ENCODE measurements around the gene SLC39A3.

The SLC39A3 gene

GRCh38 chr19:2763687-2764086 lies 23.9 kb upstream of the SLC39A3 start:
- in situ Hi-C loops (cut with MboI; ENCODE audit: low pct_unique_long_range_greater_than_20kb, low sequenced_read_pairs, unreplicated experiment): no loop called here
- no peak for TF ChIP-seq CTCF (IDR thresholded peaks at IDR 0.05; ENCODE audit: extremely low read depth, insufficient read depth, missing control alignments)

GRCh38 chr19:2762783-2763496 lies 23.1 kb upstream of the SLC39A3 start:
- no peak for TF ChIP-seq CTCF (IDR thresholded peaks at IDR 0.05; ENCODE audit: extremely low read depth, insufficient read depth, missing control alignments)
- no peak for DNase-seq (ENCODE audit: low spot score)
- in situ Hi-C loops (cut with MboI; ENCODE audit: low pct_unique_long_range_greater_than_20kb, low sequenced_read_pairs, unreplicated experiment): no loop called here

More at GRCh38 chr19:2763687-2764086, 23.9 kb upstream of the SLC39A3 start:
- no peak for DNase-seq (ENCODE audit: low spot score)

GRCh38 chr19:2761876-2762782 lies 22.3 kb upstream of the SLC39A3 start:
- no peak for DNase-seq (ENCODE audit: low spot score)
- in situ Hi-C loops (cut with MboI; ENCODE audit: low pct_unique_long_range_greater_than_20kb, low sequenced_read_pairs, unreplicated experiment): no loop called here
- TF ChIP-seq CTCF (IDR thresholded peaks at IDR 0.05; ENCODE audit: extremely low read depth, insufficient read depth, missing control alignments): no peak

- no peak for TF ChIP-seq CTCF (IDR thresholded peaks at IDR 0.05; ENCODE audit: extremely low read depth, insufficient read depth, missing control alignments)
- DNase-seq (ENCODE audit: low spot score): no peak
- in situ Hi-C loops (cut with MboI; ENCODE audit: low pct_unique_long_range_greater_than_20kb, low sequenced_read_pairs, unreplicated experiment): no loop called here
Measured at GRCh38 chr19:2761309-2761677, 21.5 kb upstream of the SLC39A3 start.

- in situ Hi-C loops (cut with MboI; ENCODE audit: low pct_unique_long_range_greater_than_20kb, low sequenced_read_pairs, unreplicated experiment): no loop called here
- DNase-seq (ENCODE audit: low spot score): no peak
- TF ChIP-seq CTCF (IDR thresholded peaks at IDR 0.05; ENCODE audit: extremely low read depth, insufficient read depth, missing control alignments): no peak
Measured at GRCh38 chr19:2759965-2760364, 20.1 kb upstream of the SLC39A3 start.

GRCh38 chr19:2759362-2759761 lies 19.5 kb upstream of the SLC39A3 start:
- no peak for TF ChIP-seq CTCF (IDR thresholded peaks at IDR 0.05; ENCODE audit: extremely low read depth, insufficient read depth, missing control alignments)
- in situ Hi-C loops (cut with MboI; ENCODE audit: low pct_unique_long_range_greater_than_20kb, low sequenced_read_pairs, unreplicated experiment): no loop called here
- DNase-seq (ENCODE audit: low spot score): no peak

Measured in GM13977 (cell line).